Calu3 (cell line): Measurements from ENCODE around the gene TMEM59. TPM values are rescaled to one million over a fixed set of nuclear protein-coding genes. Genes with fewer than 3 reads are reported as not detected.
"Not testable (repeated sequence)": the region's sequence is repeated elsewhere in the genome, so short reads cannot be mapped to it uniquely, and the experiment has no call there.

Source experiments
- BruUV-seq: library from RNA; stranded (reverse); fragments of 400-500 nt; replicated peaks from 2 replicates; lab custom pipeline; 2021; lab: Mats Ljungman, UMichigan
- CTCF ChIA-PET: fragments of 300-600 bp; sonication (Branson Sonifier 250); formaldehyde crosslinking; loops from one replicate; lab custom pipeline; 2022; ENCODE audit warnings: antibody characterized with exemption; lab: Charles Lee
- DNase-seq: peaks from one replicate; pipeline ENCODE4 v3.0.0; 2022
- H3K27ac Mint-ChIP-seq: one replicate; pipeline ENCODE4 v1.8.0; 2022; ENCODE audit warnings: mixed read lengths; ENCODE audit not compliant: unreplicated experiment
- H3K27me3 Mint-ChIP-seq: one replicate; pipeline ENCODE4 v1.8.0; 2022; ENCODE audit warnings: mixed read lengths; ENCODE audit not compliant: unreplicated experiment
- H3K36me3 Mint-ChIP-seq: one replicate; pipeline ENCODE4 v1.8.0; 2022; ENCODE audit warnings: mild to moderate bottlenecking, moderate library complexity, mixed read lengths; ENCODE audit not compliant: insufficient read depth, unreplicated experiment
- H3K4me1 Mint-ChIP-seq: one replicate; pipeline ENCODE4 v1.8.0; 2022; ENCODE audit warnings: mild to moderate bottlenecking, low read depth, mixed read lengths; ENCODE audit not compliant: unreplicated experiment
- H3K4me3 Mint-ChIP-seq: one replicate; pipeline ENCODE4 v1.8.0; 2022; ENCODE audit warnings: mild to moderate bottlenecking, low read depth, moderate library complexity, mixed read lengths; ENCODE audit not compliant: unreplicated experiment
- H3K9me3 Mint-ChIP-seq: one replicate; pipeline ENCODE4 v1.8.0; 2022; ENCODE audit warnings: low read depth, mixed read lengths; ENCODE audit not compliant: unreplicated experiment
- CTCF ChIP-seq: fragments of 200-600 bp; IDR thresholded peaks from one replicate; pipeline ENCODE4 v1.8.0; 2022; ENCODE audit warnings: antibody characterized with exemption; ENCODE audit not compliant: unreplicated experiment
- intact Hi-C: fragments of 100-400 bp; cut with micrococcal nuclease; formaldehyde crosslinking; loops from one replicate; pipeline ENCODE4 v1.10.0; 2022; ENCODE audit not compliant: unreplicated experiment
- total RNA-seq: library from RNA; stranded (reverse); gene quantifications from 2 replicates; pipeline ENCODE4 v1.2.3, GENCODE V29; 2022

Gene TMEM59
- total RNA-seq, 1 experiment from 2014 or later = 316 TPM

GRCh38 chr1:54006508-54006907 lies 46.5 kb downstream of the TMEM59 start:
- DNase-seq = no peak
- CTCF ChIA-PET = no interaction called here
- H3K4me1 Mint-ChIP-seq = no peaks in the 10 kb centered on the region
- no peaks in the 10 kb centered on the region for H3K9me3 Mint-ChIP-seq
- no peak overlapping the region for H3K27ac Mint-ChIP-seq
- intact Hi-C loops = no loop called here
- H3K27me3 Mint-ChIP-seq = peaks cover 85% of the 10 kb centered on the region
- BruUV-seq = no TSS peak
- H3K36me3 Mint-ChIP-seq = no peaks in the 10 kb centered on the region
- no peak for TF ChIP-seq CTCF
- H3K4me3 Mint-ChIP-seq = no peak overlapping the region

GRCh38 chr1:54004481-54005049 lies 48.4 kb downstream of the TMEM59 start:
- BruUV-seq = no TSS peak
- intact Hi-C loops = no loop called here
- Mint-ChIP-seq H3K36me3 (no peaks in the 10 kb centered on the region), H3K27ac (no peak overlapping the region), H3K27me3 (peaks cover 65% of the 10 kb centered on the region), H3K4me3 (no peak overlapping the region), H3K4me1 (no peaks in the 10 kb centered on the region), H3K9me3 (no peaks in the 10 kb centered on the region)
- CTCF ChIA-PET = interaction anchor here (0.6 to 1.2 kb wide), 4 partner anchors 15 to 305 kb away, joined by 3 to 4 read pairs (median 3); no protein-coding TSS in a partner anchor
- TF ChIP-seq CTCF = no peak
- no peak for DNase-seq

- intact Hi-C loops, H3K9me3 Mint-ChIP-seq, DNase-seq, H3K4me1 Mint-ChIP-seq, BruUV-seq, H3K27ac Mint-ChIP-seq, H3K36me3 Mint-ChIP-seq, H3K4me3 Mint-ChIP-seq: not testable (repeated sequence)
- H3K27me3 Mint-ChIP-seq = peaks cover 59% of the 10 kb centered on the region
- CTCF ChIA-PET = interaction anchor here (0.6 to 1.2 kb wide), 3 partner anchors 15 to 306 kb away, joined by 3 to 4 read pairs (median 3); no protein-coding TSS in a partner anchor
Observed at GRCh38 chr1:54003750-54004480, 49.1 kb downstream of the TMEM59 start.

- CTCF ChIA-PET = interaction anchor here (1.2 kb wide), 1 partner anchor 14 kb away, joined by 3 read pairs; no protein-coding TSS in a partner anchor
- no peak for DNase-seq
- intact Hi-C loops = no loop called here
- H3K27me3 Mint-ChIP-seq = peaks cover 52% of the 10 kb centered on the region
- H3K4me1 Mint-ChIP-seq = no peaks in the 10 kb centered on the region
- H3K27ac Mint-ChIP-seq = no peak overlapping the region
- no peaks in the 10 kb centered on the region for H3K36me3 Mint-ChIP-seq
- H3K4me3 Mint-ChIP-seq = no peak overlapping the region
- no peak for TF ChIP-seq CTCF
- no peaks in the 10 kb centered on the region for H3K9me3 Mint-ChIP-seq
- BruUV-seq = no TSS peak
Observed at GRCh38 chr1:54003249-54003646, 49.8 kb downstream of the TMEM59 start.
